T-helper 17 cell (primary cell): ENCODE results near the gene COBL. TPM values are rescaled to one million over a fixed set of nuclear protein-coding genes. Genes with fewer than 3 reads are reported as not detected.
"Not testable (repeated sequence)": the region's sequence is repeated elsewhere in the genome, so short reads cannot be mapped to it uniquely, and the experiment has no call there.

Source experiments
- ATAC-seq: fragments of 150-1000 bp; cut with Tn5 transposase; 2 replicates; pipeline ENCODE4 v1.10.0; 2021; ENCODE audit warnings: mild to moderate bottlenecking, moderate library complexity
- DNase-seq, 3 donors: peaks; one replicate each; pipeline versions ENCODE4 v3.0.0 to v3.0.0-alpha.2; 2020 to 2021
- H3K9me3 ChIP-seq: one replicate; pipeline ENCODE4 v1.7.0; 2013; ENCODE audit warnings: low read length, mild to moderate bottlenecking; ENCODE audit not compliant: control insufficient read depth, poor library complexity, severe bottlenecking
- H3K27ac Mint-ChIP-seq: one replicate; pipeline ENCODE4 v1.8.0; 2022; ENCODE audit warnings: mild to moderate bottlenecking, moderate library complexity, mixed read lengths
- H3K27me3 Mint-ChIP-seq: one replicate; pipeline ENCODE4 v1.8.0; 2022; ENCODE audit warnings: mixed read lengths
- H3K36me3 Mint-ChIP-seq: one replicate; pipeline ENCODE4 v1.8.0; 2022; ENCODE audit warnings: low read depth, mixed read lengths
- H3K4me1 Mint-ChIP-seq: one replicate; pipeline ENCODE4 v1.8.0; 2022; ENCODE audit warnings: mild to moderate bottlenecking, mixed read lengths
- H3K4me3 Mint-ChIP-seq: one replicate; pipeline ENCODE4 v1.8.0; 2022; ENCODE audit warnings: mild to moderate bottlenecking, moderate library complexity, mixed read lengths
- total RNA-seq, 4 donors: library from RNA in 2 of 4; stranded (reverse) in 2 of 4; gene quantifications; one replicate each; pipeline ENCODE4 v1.2.3 and lab custom pipeline; 2022 to 2026

Gene COBL
- total RNA-seq, 2 donors from 2014 or later: not detected

- Mint-ChIP-seq H3K27me3 (peaks cover 5% of the 10 kb centered on the region), H3K36me3 (no peaks in the 10 kb centered on the region), H3K27ac (no peak overlapping the region), H3K4me3 (no peak overlapping the region), H3K4me1 (no peaks in the 10 kb centered on the region)
- DNase-seq (no peak), ATAC-seq (no peak)
- H3K9me3 ChIP-seq: no peaks in the 10 kb centered on the region
Measured at GRCh38 chr7:51217804-51218203, 98.8 kb downstream of the COBL start.

- H3K27ac Mint-ChIP-seq: no peak overlapping the region
- no peak overlapping the region for H3K4me3 Mint-ChIP-seq
- H3K27me3 Mint-ChIP-seq: peaks cover 9% of the 10 kb centered on the region
- no peaks in the 10 kb centered on the region for H3K9me3 ChIP-seq
- no peaks in the 10 kb centered on the region for H3K36me3 Mint-ChIP-seq
- ATAC-seq (no peak), DNase-seq (no peak)
- H3K4me1 Mint-ChIP-seq: peaks cover under 1% of the 10 kb centered on the region
Measured at GRCh38 chr7:51214098-51214497, 102.5 kb downstream of the COBL start.

GRCh38 chr7:51213618-51214017 is 103.0 kb downstream of the COBL start:
- Mint-ChIP-seq H3K27me3 (peaks cover 9% of the 10 kb centered on the region), H3K36me3 (no peaks in the 10 kb centered on the region), H3K4me3 (no peak overlapping the region), H3K27ac (no peak overlapping the region), H3K4me1 (peaks cover 2% of the 10 kb centered on the region)
- H3K9me3 ChIP-seq: no peaks in the 10 kb centered on the region
- DNase-seq: no peak
- no peak for ATAC-seq

GRCh38 chr7:51210766-51211165 is 105.8 kb downstream of the COBL start:
- no peak for DNase-seq
- H3K4me1 Mint-ChIP-seq: peaks cover 2% of the 10 kb centered on the region
- no peaks in the 10 kb centered on the region for H3K36me3 Mint-ChIP-seq
- peaks cover 9% of the 10 kb centered on the region for H3K27me3 Mint-ChIP-seq
- ATAC-seq: no peak
- no peak overlapping the region for H3K27ac Mint-ChIP-seq
- no peak overlapping the region for H3K4me3 Mint-ChIP-seq
- no peaks in the 10 kb centered on the region for H3K9me3 ChIP-seq

- Mint-ChIP-seq H3K27me3 (peaks cover 9% of the 10 kb centered on the region), H3K27ac (no peak overlapping the region), H3K36me3 (no peaks in the 10 kb centered on the region), H3K4me1 (peaks cover 2% of the 10 kb centered on the region), H3K4me3 (no peak overlapping the region)
- DNase-seq: no peak
- no peak for ATAC-seq
- H3K9me3 ChIP-seq: no peaks in the 10 kb centered on the region
Measured at GRCh38 chr7:51209426-51209825, 107.2 kb downstream of the COBL start.

- H3K36me3 Mint-ChIP-seq, DNase-seq, H3K27ac Mint-ChIP-seq, H3K4me3 Mint-ChIP-seq, H3K27me3 Mint-ChIP-seq, ATAC-seq, H3K4me1 Mint-ChIP-seq, H3K9me3 ChIP-seq: not testable (repeated sequence)
Measured at GRCh38 chr7:51208125-51208524, 108.5 kb downstream of the COBL start.

GRCh38 chr7:51198654-51199053 is 118.0 kb downstream of the COBL start:
- Mint-ChIP-seq H3K36me3 (no peaks in the 10 kb centered on the region), H3K27ac (no peak overlapping the region), H3K4me1 (no peaks in the 10 kb centered on the region), H3K27me3 (peaks cover 33% of the 10 kb centered on the region), H3K4me3 (no peak overlapping the region)
- ATAC-seq: no peak
- no peaks in the 10 kb centered on the region for H3K9me3 ChIP-seq
- DNase-seq: no peak

- no peaks in the 10 kb centered on the region for H3K9me3 ChIP-seq
- H3K36me3 Mint-ChIP-seq: no peaks in the 10 kb centered on the region
- DNase-seq: no peak
- no peak overlapping the region for H3K4me3 Mint-ChIP-seq
- ATAC-seq: no peak
- H3K27ac Mint-ChIP-seq: no peak overlapping the region
- H3K4me1 Mint-ChIP-seq: no peaks in the 10 kb centered on the region
- peaks cover 9% of the 10 kb centered on the region for H3K27me3 Mint-ChIP-seq
Measured at GRCh38 chr7:51190969-51191368, 125.6 kb downstream of the COBL start.

GRCh38 chr7:51189777-51190176 is 126.8 kb downstream of the COBL start:
- no peak for ATAC-seq
- Mint-ChIP-seq H3K27me3 (peaks cover 17% of the 10 kb centered on the region), H3K4me3 (no peak overlapping the region), H3K4me1 (no peaks in the 10 kb centered on the region), H3K27ac (no peak overlapping the region), H3K36me3 (no peaks in the 10 kb centered on the region)
- DNase-seq: no peak
- H3K9me3 ChIP-seq: no peaks in the 10 kb centered on the region

GRCh38 chr7:51188987-51189386 is 127.6 kb downstream of the COBL start:
- ATAC-seq (no peak), DNase-seq (no peak)
- no peaks in the 10 kb centered on the region for H3K9me3 ChIP-seq
- H3K4me1 Mint-ChIP-seq: no peaks in the 10 kb centered on the region
- H3K27me3 Mint-ChIP-seq: peaks cover 18% of the 10 kb centered on the region
- H3K36me3 Mint-ChIP-seq: no peaks in the 10 kb centered on the region
- no peak overlapping the region for H3K27ac Mint-ChIP-seq
- no peak overlapping the region for H3K4me3 Mint-ChIP-seq

- no peaks in the 10 kb centered on the region for H3K9me3 ChIP-seq
- H3K36me3 Mint-ChIP-seq: no peaks in the 10 kb centered on the region
- H3K27me3 Mint-ChIP-seq: peaks cover 18% of the 10 kb centered on the region
- H3K4me1 Mint-ChIP-seq: no peaks in the 10 kb centered on the region
- H3K4me3 Mint-ChIP-seq: no peak overlapping the region
- ATAC-seq (no peak), DNase-seq (no peak)
- no peak overlapping the region for H3K27ac Mint-ChIP-seq
Measured at GRCh38 chr7:51187941-51188340, 128.7 kb downstream of the COBL start.

GRCh38 chr7:51186531-51186930 is 130.1 kb downstream of the COBL start:
- no peak overlapping the region for H3K4me3 Mint-ChIP-seq
- no peaks in the 10 kb centered on the region for H3K4me1 Mint-ChIP-seq
- peaks cover 28% of the 10 kb centered on the region for H3K27me3 Mint-ChIP-seq

GRCh38 chr7:51182636-51183166 is 133.9 kb downstream of the COBL start:
- no peaks in the 10 kb centered on the region for H3K9me3 ChIP-seq
- no peak overlapping the region for H3K27ac Mint-ChIP-seq
- H3K4me3 Mint-ChIP-seq: no peak overlapping the region
- no peaks in the 10 kb centered on the region for H3K4me1 Mint-ChIP-seq
- peaks cover 37% of the 10 kb centered on the region for H3K27me3 Mint-ChIP-seq
- ATAC-seq (no peak), DNase-seq (no peak)
- no peaks in the 10 kb centered on the region for H3K36me3 Mint-ChIP-seq

More at GRCh38 chr7:51186531-51186930, 130.1 kb downstream of the COBL start:
- no peaks in the 10 kb centered on the region for H3K9me3 ChIP-seq
- Mint-ChIP-seq H3K27ac (no peak overlapping the region), H3K36me3 (no peaks in the 10 kb centered on the region)
- DNase-seq (no peak), ATAC-seq (no peak)

- no peak overlapping the region for H3K4me3 Mint-ChIP-seq
- H3K27me3 Mint-ChIP-seq: peaks cover 44% of the 10 kb centered on the region
- no peaks in the 10 kb centered on the region for H3K4me1 Mint-ChIP-seq
- no peak for ATAC-seq
- no peaks in the 10 kb centered on the region for H3K9me3 ChIP-seq
- no peak for DNase-seq
- H3K36me3 Mint-ChIP-seq: no peaks in the 10 kb centered on the region
- no peak overlapping the region for H3K27ac Mint-ChIP-seq
Measured at GRCh38 chr7:51180092-51180491, 136.5 kb downstream of the COBL start.
